IMR-90 (cell line): Measurements from ENCODE around the gene PPP2R1A. TPM values are rescaled to one million over a fixed set of nuclear protein-coding genes. Genes with fewer than 3 reads are reported as not detected.

ENCODE experiments used
- ATAC-seq: fragments of 200-7000 bp; cut with Tn5 transposase; 2 replicates; pipeline ENCODE4 v1.9.1; 2020; ENCODE audit warnings: low read depth, mild to moderate bottlenecking, moderate library complexity
- BruUV-seq: library from RNA; stranded (reverse); fragments of 400-500 nt; replicated peaks from 2 replicates; lab custom pipeline; 2021; lab: Mats Ljungman, UMichigan
- CTCF ChIA-PET: fragments of 300-600 bp; formaldehyde crosslinking; extraction: SDS; loops from one replicate; lab custom pipeline; 2021; ENCODE audit warnings: antibody characterized with exemption; lab: Yijun Ruan, JAX
- POLR2A ChIA-PET: fragments of 300-600 bp; sonication (Branson Sonifier 250); formaldehyde crosslinking; loops from one replicate; lab custom pipeline; 2022; ENCODE audit warnings: antibody characterized with exemption; ENCODE audit not compliant: unreplicated experiment; lab: Charles Lee
- DNase-seq: peaks from one replicate; pipeline ENCODE4 v3.0.0; 2013
- H2AFZ ChIP-seq: replicated peaks from 2 replicates; pipeline ENCODE3; 2013; ENCODE audit warnings: low read length, mild to moderate bottlenecking; ENCODE audit not compliant: poor library complexity
- H2AK5ac ChIP-seq: 2 replicates; pipeline ENCODE4 v1.6.1; 2013; ENCODE audit warnings: low read depth, low read length, inconsistent platforms
- H2AK9ac ChIP-seq: replicated peaks from 2 replicates; pipeline ENCODE3; 2013; ENCODE audit warnings: mild to moderate bottlenecking, low read depth, low read length, moderate library complexity; ENCODE audit not compliant: poor library complexity
- H2BK120ac ChIP-seq: 2 replicates; pipeline ENCODE4 v1.6.1; 2013; ENCODE audit warnings: low read depth, low read length, inconsistent platforms
- H2BK15ac ChIP-seq: 3 replicates; pipeline ENCODE4 v1.6.1; 2013; ENCODE audit warnings: low read depth, low read length, inconsistent platforms
- H2BK20ac ChIP-seq: 2 replicates; pipeline ENCODE4 v1.6.1; 2013; ENCODE audit warnings: low read depth, mild to moderate bottlenecking, inconsistent platforms, low read length, moderate library complexity
- H2BK5ac ChIP-seq: 2 replicates; pipeline ENCODE4 v1.6.1; 2013; ENCODE audit warnings: mild to moderate bottlenecking, low read depth, low read length, inconsistent platforms; ENCODE audit not compliant: poor library complexity, severe bottlenecking
- H3K14ac ChIP-seq: replicated peaks from 2 replicates; pipeline ENCODE4 v1.6.1; 2013; ENCODE audit warnings: low read depth, low read length, inconsistent platforms
- H3K18ac ChIP-seq: 2 replicates; pipeline ENCODE4 v1.6.1; 2013; ENCODE audit warnings: low read depth, low read length, control low read depth
- H3K23ac ChIP-seq: 2 replicates; pipeline ENCODE4 v1.6.1; 2013; ENCODE audit warnings: low read depth, low read length, inconsistent platforms
- H3K27ac ChIP-seq: 2 replicates; pipeline ENCODE4 v1.5.1; 2013; ENCODE audit warnings: mild to moderate bottlenecking, control low read depth, low read length; ENCODE audit not compliant: insufficient read depth
- H3K27me3 ChIP-seq: 2 replicates; pipeline ENCODE4 v1.6.1; 2013; ENCODE audit warnings: low read length; ENCODE audit not compliant: control insufficient read depth, insufficient read depth
- H3K36me3 ChIP-seq: 2 replicates; pipeline ENCODE4 v1.6.1; 2013; ENCODE audit warnings: low read length, mixed read lengths; ENCODE audit not compliant: control insufficient read depth, insufficient read depth
- H3K4ac ChIP-seq: 2 replicates; pipeline ENCODE4 v1.6.1; 2013; ENCODE audit warnings: low read depth, low read length, inconsistent platforms
- H3K4me1 ChIP-seq: 2 replicates; pipeline ENCODE4 v1.6.1; 2013; ENCODE audit warnings: low read length, mixed read lengths; ENCODE audit not compliant: control insufficient read depth, insufficient read depth
- H3K4me2 ChIP-seq: 2 replicates; pipeline ENCODE4 v1.6.1; 2013; ENCODE audit warnings: low read depth, mild to moderate bottlenecking, control low read depth, low read length, moderate library complexity
- H3K4me3 ChIP-seq: 2 replicates; pipeline ENCODE4 v1.5.1; 2013; ENCODE audit warnings: low read depth, mild to moderate bottlenecking, control low read depth, low read length, moderate library complexity; ENCODE audit not compliant: insufficient read depth
- H3K56ac ChIP-seq: 2 replicates; pipeline ENCODE4 v1.6.1; 2013; ENCODE audit warnings: low read length, inconsistent platforms; ENCODE audit not compliant: insufficient read depth; ENCODE audit errors: extremely low read depth
- H3K79me1 ChIP-seq, 2 experiments: 2 replicates each; pipeline ENCODE4 v1.6.1; 2013; ENCODE audit warnings: low read length in 2 of 2, inconsistent platforms in 1 of 2, low read depth in 1 of 2
- H3K9ac ChIP-seq: 2 replicates; pipeline ENCODE4 v1.6.1; 2013; ENCODE audit warnings: low read depth, low read length, control low read depth
- H3K9me1 ChIP-seq: 2 replicates; pipeline ENCODE4 v1.6.1; 2013; ENCODE audit warnings: low read length, inconsistent platforms; ENCODE audit not compliant: insufficient read depth
- H3K9me3 ChIP-seq: 2 replicates; pipeline ENCODE4 v1.6.1; 2013; ENCODE audit warnings: low read length; ENCODE audit not compliant: control insufficient read depth, insufficient read depth
- H4K20me1 ChIP-seq: 2 replicates; pipeline ENCODE4 v1.6.1; 2013; ENCODE audit warnings: low read length, inconsistent platforms; ENCODE audit not compliant: insufficient read depth
- H4K5ac ChIP-seq: 2 replicates; pipeline ENCODE4 v1.6.1; 2013; ENCODE audit warnings: mild to moderate bottlenecking, low read depth, low read length, control low read depth
- H4K8ac ChIP-seq, 2 experiments: 2 replicates each; pipeline ENCODE4 v1.6.1; 2013; ENCODE audit warnings: low read depth in 2 of 2, low read length in 2 of 2, control low read depth in 1 of 2, inconsistent platforms in 1 of 2
- H4K91ac ChIP-seq: 2 replicates; pipeline ENCODE4 v1.6.1; 2013; ENCODE audit warnings: low read depth, low read length, inconsistent platforms; ENCODE audit not compliant: insufficient read depth
- BHLHE40 ChIP-seq: fragments of 150-350 bp; IDR thresholded peaks from 2 replicates; pipeline ENCODE4 v1.6.1; 2016; ENCODE audit warnings: mild to moderate bottlenecking, low read depth, low read length
- RCOR1 ChIP-seq: IDR thresholded peaks from 2 replicates; pipeline ENCODE4 v1.6.1; 2012; ENCODE audit warnings: mild to moderate bottlenecking, low read length, improper control_type of control experiment; ENCODE audit not compliant: insufficient replicate concordance
- WGBS, 2 experiments: methylation state at CpG; one replicate each; pipeline versions ENCODE4 v1.1.5 to v1.1.7; 2013; ENCODE audit warnings: missing lambda C conversion rate in 2 of 2; ENCODE audit not compliant: insufficient read length in 1 of 2; ENCODE audit errors: extremely low coverage in 2 of 2; 5-methylcytosine and 5-hydroxymethylcytosine counted together
- dilution Hi-C: fragments of 300-500 bp; cut with HindIII; formaldehyde crosslinking; loops from one replicate; pipeline ENCODE4 v1.14.3; 2018; ENCODE audit warnings: low sequenced_read_pairs; ENCODE audit not compliant: unreplicated experiment
- in situ Hi-C: fragments of 300-500 bp; cut with MboI; formaldehyde crosslinking; loops from 3 replicates; pipeline ENCODE4 v1.14.3; 2019; ENCODE audit warnings: low sequenced_read_pairs, inconsistent platforms, mixed read lengths
- intact Hi-C: fragments of 100-400 bp; cut with micrococcal nuclease; formaldehyde crosslinking; loops from 2 replicates; pipeline ENCODE4 v1.10.0; 2022
- polyA plus RNA-seq, 3 experiments: library from polyadenylated mRNA; depleted of rRNA; stranded (reverse); fragments of >200 nt; gene quantifications; 2 replicates each; pipeline ENCODE4 v1.2.3, GENCODE V29; 2012; ENCODE audit warnings: low replicate concordance in 1 of 3
- total RNA-seq: library from RNA; depleted of rRNA; stranded (reverse); fragments of >200 nt; gene quantifications from 2 replicates; pipeline ENCODE4 v1.2.3, GENCODE V29; 2012

PPP2R1A gene
- total and polyA plus RNA-seq, 2 of the 4 experiments (the other 2 are of a cell fraction) = 173 to 250 TPM

GRCh38 chr19:52188822-52189734, 774 bp upstream of the PPP2R1A start:
- ChIA-PET CTCF (interaction anchor here (0.8 kb wide), 1 partner anchor 48 kb away, joined by 3 read pairs; no protein-coding TSS in a partner anchor), POLR2A (interaction anchor here (0.6 kb wide), 2 partner anchors 8 to 526 kb away, joined by 3 to 4 read pairs; no protein-coding TSS in a partner anchor)
- peak overlapping the region; percentile 74 for H3K56ac ChIP-seq
- H3K14ac ChIP-seq = peak overlapping the region; percentile 82
- peak overlapping the region; percentile 92 for H3K23ac ChIP-seq
- no peak for DNase-seq
- no peak overlapping the region; the same call in 1 of the 2 replicates for H2BK120ac ChIP-seq
- H3K4me1 ChIP-seq = peaks cover 6% of the 10 kb centered on the region; the same call in 1 of the 2 replicates
- peak; percentile 0; the same call in 1 of the 2 replicates for ATAC-seq
- peak overlapping the region; percentile 62 for H4K5ac ChIP-seq
- H3K36me3 ChIP-seq = peaks cover 6% of the 10 kb centered on the region
- peak overlapping the region; percentile 100 for H2AFZ ChIP-seq
- peak overlapping the region; percentile 17 for H3K4me3 ChIP-seq
- peak overlapping the region; percentile 75 for H3K4me2 ChIP-seq
- H2AK9ac ChIP-seq = peak overlapping the region; percentile 33
- H3K27ac ChIP-seq = peak overlapping the region; percentile 84
- H3K9ac ChIP-seq = peak overlapping the region; percentile 82
- peak overlapping the region; percentile 20 for H2AK5ac ChIP-seq
- H3K9me3 ChIP-seq = no peaks in the 10 kb centered on the region
- H4K91ac ChIP-seq = peak overlapping the region; percentile 19; the same call in 1 of the 2 replicates
- peak overlapping the region; percentile 56 for H2BK5ac ChIP-seq
- H3K27me3 ChIP-seq = no peaks in the 10 kb centered on the region
- in situ Hi-C loops = no loop called here
- intact Hi-C loops = loop anchor here (1.0 to 2.0 kb wide), 3 partner anchors 18 to 50 kb away; partner anchors contain the start of genes ZNF616 and ZNF836
- 4% methylated on average over 20 of the region's 32 CpGs; no CpG with 5 or more reads in 1 of the 2 experiments for WGBS, 2 experiments
- H2BK20ac ChIP-seq = no peak overlapping the region
- BruUV-seq = TSS peak; percentile 83
- H3K79me1 ChIP-seq = peaks cover 0 to 26% of the 10 kb centered on the region in 2 experiments; a peak in 2 of 4 replicates
- H3K9me1 ChIP-seq = no peaks in the 10 kb centered on the region
- dilution Hi-C loops = no loop called here
- H4K20me1 ChIP-seq = peaks cover 10% of the 10 kb centered on the region
- TF ChIP-seq RCOR1 (peak; percentile 21), BHLHE40 (no peak)
- peak overlapping the region; percentile 74 to 88 for H4K8ac ChIP-seq
- peak overlapping the region; percentile 14 for H3K18ac ChIP-seq
- peak overlapping the region; percentile 49 for H3K4ac ChIP-seq
- peak overlapping the region; percentile 10; the same call in 1 of the 3 replicates for H2BK15ac ChIP-seq
